DMS 273 (cell line): ENCODE measurements around the gene ADAM10.
A peak's percentile ranks its signal among the peaks of the same experiment; 100 is the strongest.

Experiments used
- DNase-seq: peaks from one replicate; lab custom pipeline; 2025; ENCODE audit not compliant: unreplicated experiment; lab: John Stamatoyannopoulos, UW

ADAM10 gene

DNA sequence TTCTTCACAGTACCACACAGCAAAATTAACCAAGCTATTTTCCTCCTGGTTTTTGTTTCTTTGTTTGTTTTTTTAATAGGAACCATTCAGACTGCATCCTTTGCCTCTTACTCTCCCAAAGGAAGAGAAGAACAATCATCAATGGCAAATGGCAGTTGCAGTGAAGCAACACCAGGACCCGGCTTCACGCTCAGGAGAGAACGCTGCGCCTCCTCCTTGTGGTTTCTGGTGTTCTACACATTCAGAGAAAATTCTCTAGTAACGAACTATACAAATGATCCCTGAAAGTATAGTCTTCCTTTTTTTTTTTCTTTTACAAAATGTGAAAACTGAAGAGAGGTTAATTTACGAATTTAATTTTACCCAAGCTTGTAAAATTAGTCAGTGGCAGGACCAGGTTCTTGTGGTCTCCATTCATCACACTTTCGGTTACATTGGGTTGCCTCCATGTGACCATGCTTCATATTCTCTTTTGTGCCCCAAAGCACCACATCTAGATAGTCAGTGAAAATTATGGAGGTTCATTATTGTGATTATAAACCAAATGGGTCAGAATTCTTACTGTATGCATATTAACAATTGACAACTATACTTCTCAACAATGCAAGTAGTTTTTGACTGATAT, 11.0 kb upstream of the ADAM10 start:
- DNase-seq, result no peak

DNA sequence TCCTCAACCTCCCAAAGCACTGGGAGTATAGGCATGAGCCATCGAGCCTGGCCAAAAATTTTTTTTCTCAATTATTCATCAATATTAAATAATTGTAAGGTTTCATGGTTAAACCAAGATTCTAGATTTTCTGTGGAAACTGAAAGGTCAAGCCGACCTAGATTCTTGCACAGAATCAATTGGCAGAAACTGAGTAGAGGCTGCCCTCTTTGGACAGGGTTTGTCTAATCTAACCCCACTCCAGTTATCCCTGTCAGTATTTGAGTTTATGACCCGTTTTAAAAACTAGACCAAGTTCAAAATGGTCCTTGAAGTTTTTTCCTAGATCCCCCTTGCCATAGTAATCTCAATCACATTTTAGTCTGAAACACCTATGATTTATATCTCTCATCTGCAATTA, 8.6 kb upstream of the ADAM10 start:
- no peak for DNase-seq

- peak; percentile 42 for DNase-seq
Observed at GRCh38 chr15:58755956-58756355, 6.4 kb upstream of the ADAM10 start.

GRCh38 chr15:58755350-58755749, 5.8 kb upstream of the ADAM10 start:
- no peak for DNase-seq

DNA sequence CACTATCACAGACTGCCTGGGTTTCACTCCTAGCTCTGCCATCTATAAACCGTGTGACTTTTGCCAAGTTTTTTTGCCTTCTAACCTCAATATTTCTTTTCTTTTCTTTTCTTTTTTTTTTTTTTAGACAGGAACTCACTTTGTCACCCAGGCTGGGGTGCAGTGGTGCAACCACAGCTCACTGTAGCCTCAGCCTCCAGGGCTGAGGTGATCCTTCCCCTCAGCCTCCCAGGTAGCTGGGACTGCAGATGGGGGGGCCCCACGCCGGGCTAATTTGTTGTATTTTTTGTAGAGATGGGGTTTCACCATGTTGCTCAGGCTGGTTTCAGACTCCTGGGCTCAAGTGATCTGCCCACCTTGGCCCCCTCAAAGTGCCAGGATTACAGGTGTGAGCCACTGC, 3.2 kb upstream of the ADAM10 start:
- no peak for DNase-seq

DNA sequence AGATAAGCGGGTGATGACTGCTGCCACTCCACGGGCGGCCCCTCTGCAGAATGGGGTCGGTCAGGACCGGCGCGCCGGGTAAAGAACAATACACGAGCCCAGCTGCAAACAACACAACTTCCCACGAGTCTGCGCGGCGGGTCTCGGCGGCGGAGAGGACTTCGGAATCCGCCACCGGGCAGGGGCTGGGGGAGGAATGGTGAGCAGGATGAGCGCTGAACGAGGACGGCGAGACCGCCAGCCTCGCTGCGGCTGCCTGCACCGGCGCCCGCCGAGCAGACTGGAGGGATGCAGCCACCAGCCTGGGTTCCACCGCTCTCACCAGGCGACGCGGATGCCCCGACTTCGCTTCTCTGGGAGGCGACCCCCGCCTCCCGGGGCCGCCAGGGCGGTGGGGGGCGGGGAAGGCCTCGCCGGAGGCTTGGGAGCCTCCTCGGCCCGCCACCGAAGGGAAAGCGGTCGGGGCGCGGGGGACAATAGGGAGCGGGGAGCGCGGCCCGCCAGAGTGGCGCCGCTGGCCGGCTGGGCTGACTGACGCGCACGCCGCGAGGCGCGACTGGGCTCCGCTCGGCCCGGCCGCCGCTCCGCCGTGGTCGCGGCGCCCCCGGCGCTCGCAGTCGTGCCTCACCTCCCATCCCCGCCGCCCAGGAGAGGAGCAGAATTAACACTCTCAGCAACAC, 515 bp downstream of the ADAM10 start:
- peak; percentile 66 for DNase-seq

DNA sequence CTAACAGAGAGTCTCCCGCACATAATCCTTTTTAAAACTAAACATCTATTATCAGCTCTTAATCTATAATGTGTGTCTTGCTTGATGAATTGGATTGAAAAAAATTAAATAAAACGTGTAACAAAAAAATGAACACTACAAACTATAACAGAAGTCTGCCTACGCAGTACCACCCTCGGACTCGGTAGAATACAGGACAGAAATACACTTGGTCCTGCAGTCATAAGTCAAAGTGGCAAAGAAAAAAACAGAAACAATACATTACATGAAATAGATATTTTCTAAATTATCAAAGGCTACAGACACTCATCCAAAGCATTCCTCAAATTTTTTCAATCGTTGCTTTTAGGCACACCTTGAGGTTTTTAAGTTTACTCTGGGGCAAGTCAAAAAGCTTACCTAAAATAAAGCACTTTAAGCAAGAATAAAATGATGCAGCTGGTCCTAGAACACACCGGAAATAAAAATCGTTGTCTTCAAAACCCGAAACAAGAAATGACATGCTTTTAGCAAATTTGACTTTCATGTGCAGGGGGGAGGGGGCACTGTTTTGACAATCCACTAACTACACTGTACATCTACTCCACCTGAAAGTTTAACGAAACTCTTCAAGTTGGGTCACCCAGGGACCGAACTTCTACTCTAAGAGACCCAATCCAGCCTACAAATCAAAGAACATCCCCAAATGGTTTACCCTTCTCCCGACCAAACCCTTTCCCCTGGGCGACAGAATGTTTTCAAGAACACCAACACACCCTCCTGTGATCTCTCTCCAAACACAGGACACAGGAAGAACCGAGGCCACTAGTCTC, 1.3 kb downstream of the ADAM10 start:
- DNase-seq, result peak; percentile 5

GRCh38 chr15:58746174-58746573, 3.3 kb downstream of the ADAM10 start:
- no peak for DNase-seq

DNA sequence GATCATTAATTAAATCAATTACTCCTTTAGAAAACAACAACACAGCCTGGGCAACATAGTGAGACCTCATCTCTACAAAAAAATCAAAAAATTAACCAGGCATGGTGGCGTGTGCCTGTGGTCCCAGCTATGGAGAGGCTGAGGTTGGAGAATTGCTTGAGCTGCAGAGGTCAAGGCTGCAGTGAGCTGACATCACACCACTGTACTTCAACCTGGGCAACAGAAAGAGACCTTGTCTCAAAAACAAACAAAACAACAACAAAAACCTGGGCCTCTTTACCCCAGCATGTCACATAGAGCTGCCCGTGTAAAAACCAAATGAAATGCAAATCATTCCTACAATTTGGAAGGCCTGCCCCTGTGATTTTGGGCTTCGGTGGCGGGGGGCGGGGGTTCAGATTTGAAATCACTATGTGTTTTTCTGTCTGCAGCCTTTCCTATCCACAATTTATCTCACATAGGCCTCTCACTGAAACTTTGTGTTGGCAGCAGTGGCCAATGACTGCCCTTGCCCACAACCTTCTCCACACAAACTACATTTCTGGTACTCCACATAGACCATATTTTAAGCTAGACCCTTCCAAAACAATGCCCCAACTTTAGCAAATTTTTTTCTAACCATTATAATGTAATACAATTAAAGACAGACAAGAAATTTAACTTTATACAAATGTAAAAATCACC, 6.5 kb downstream of the ADAM10 start:
- DNase-seq, result no peak

DNA sequence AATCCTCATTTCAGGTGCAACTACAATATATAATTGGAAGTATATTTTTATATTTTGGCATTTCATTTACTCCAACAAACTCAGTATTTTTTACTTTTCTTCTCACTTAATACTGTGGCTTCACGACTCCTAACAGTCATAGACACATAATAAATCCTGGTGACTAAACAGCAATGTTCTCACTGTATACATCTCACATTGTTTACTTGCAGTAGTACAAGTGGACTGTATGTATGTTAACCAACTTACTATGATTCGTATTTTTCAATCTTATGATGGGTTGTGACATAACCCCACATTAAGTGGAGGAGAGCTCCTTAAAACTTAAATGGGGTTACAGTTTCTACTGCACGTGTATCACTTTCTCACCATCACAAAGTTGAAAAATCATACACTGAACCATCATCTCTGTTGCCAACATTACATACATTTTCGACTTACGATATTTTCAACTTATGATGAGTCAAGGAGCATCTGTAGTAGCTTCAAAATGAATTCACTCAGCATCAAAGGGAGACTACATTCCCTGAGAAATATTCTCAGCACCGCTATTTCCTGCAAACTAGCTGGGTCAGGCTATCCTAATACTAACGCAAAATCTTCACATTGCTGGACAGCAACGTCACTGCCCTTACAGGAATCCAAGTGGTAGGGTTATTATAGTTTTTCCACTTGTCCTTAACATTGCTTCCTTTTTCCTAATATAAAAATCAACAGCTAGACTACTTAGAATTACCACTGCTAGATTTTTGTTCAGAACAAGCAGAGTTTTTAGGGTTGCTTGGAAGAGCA, 7.3 kb downstream of the ADAM10 start:
- DNase-seq, result no peak

DNA sequence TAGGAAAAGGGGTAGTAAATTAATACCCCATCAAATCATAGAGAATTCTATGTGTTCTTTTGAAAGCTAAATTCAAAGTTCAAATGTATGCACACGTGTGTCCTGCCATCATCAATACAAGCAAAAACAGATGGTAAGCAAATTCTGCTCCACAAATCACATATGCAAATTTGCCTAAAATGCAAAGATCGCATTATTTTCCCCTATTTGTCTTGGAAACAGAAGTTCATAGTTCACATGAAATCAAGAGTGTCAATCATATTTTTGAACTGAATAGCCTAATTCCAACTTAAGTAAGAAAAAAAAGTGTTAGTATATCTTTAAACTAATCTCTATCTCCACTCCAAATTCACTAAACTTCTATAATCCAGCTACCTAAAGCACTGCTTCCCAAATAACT, 8.5 kb downstream of the ADAM10 start:
- no peak for DNase-seq

GRCh38 chr15:58740436-58740835, 9.1 kb downstream of the ADAM10 start:
- DNase-seq, result no peak

DNA sequence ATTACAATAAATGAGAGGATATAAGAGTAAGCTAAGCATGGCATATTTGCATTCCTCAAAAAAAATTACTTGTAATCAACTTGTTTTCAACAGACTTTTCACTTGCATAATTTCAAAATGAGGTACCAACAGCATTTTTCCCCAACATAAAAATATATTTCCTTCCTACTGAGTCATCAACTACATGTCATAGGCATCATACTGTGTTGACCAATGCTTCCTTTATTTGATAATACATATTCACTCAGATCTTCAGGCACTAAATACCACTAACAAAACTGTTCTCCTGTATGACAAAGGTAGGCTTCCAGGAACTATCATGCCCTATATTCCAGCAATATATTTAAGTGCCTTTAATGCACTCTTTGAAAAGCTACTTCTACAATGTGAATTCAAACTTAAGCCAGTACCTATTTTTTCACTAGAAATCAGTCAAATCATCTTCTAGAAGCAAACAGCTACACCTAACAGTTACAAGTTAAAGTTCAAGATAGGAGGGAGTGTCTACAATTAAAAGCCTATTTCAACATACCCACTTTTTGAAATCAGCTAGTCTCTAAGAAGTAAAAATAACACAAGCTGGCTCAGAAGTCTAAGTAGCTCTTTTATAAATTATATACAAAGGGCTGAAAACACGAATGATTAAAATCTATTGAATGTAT, 11.3 kb downstream of the ADAM10 start:
- no peak for DNase-seq

DNA sequence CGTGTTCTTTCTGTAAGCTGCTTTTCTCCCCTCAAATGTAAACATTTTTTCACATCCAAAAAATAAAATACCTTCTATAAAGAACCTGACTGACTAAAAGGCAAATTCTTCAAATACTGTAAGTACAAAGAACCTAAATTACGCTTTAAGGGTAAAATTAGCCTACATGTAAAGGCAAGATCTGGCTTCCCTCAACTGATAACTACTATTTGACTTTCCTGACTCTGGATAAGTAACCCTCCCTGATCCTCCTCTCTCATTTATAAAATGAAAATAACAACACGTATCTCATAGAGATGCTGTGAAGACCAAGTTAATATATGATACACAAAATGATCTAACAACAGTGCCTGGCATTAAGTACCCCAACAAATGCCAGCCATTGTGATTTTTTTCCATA, 12.2 kb downstream of the ADAM10 start:
- DNase-seq, result no peak

DNA sequence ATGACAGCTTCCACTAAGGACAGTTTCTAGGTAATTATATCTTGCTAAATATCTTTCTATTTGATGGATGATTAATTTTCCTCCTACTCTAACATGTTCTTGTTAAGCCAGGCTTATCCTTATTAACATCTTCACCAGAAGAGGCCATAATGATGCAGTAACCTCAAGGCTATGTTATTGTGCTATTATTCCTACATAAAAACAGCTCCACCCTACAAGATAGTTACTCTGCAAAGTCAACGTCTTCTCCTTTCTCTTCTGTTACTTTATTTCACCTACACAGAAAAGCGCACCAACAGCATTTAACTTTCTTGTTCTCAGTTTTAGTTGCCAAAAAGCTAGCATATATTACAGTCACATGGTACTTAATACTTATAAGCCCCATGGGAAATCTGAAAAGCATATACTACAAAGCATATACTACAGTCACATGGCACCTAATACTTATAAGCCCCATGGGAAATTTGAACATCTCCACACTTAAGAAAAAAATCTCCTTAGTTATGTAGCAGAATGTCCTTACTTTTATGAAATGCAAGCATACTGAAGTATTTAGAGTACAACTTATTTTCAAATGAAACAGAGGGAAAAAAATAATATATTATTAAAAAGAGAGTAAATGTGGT, 13.4 kb downstream of the ADAM10 start:
- peak; percentile 5 for DNase-seq

DNA sequence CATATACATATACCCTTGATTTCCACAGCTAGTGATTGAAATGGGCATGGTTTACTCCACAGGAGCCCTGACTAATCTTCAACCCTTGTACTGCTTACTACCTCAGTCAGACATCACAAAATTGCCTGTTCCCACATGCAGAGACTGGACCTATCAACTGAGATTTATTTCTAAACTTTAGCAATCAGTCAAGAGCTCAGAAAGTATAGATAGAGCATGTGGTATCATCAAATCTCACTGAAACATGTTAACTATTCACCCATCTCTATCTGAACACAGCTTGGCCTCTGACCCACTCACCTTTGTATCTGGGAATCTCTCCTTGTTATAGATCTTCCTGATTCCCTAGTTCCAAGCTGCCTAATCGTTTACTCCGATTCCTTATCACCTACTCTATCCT, 14.6 kb downstream of the ADAM10 start:
- no peak for DNase-seq

DNA sequence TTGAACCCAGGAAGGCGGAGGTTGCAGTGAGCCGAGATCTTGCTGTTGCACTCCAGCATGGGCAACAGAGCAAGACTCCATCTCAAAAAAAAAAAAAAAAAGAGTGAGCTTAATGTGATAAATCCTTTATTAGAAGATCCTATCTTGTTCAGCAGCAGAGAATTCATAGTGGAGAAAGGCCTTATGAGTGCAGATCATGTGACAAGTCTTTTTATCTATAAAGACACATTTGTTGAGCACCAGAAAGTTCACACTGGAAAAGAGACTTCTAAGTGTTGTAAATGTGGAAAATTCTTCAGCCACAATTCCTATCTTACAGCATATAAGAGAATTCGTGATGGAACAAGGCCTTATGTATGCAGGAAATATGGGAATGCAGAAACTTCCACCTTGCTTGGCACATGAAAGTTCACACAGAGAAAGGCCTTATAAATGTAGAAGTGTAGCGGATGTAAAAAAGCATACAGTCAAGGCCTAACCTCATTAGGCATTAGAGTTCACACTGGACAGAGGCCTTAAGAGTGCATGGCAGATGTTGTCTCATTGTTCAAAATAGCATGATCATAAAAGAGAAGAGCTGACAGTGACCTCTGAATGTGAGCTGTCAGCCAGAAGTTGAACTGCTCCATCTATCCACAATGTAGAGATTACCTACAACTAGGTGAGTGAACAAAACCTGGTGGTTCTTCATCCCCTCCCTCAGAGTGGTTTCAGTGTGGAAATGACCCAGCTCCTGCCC, 16.7 kb downstream of the ADAM10 start:
- DNase-seq, result no peak

DNA sequence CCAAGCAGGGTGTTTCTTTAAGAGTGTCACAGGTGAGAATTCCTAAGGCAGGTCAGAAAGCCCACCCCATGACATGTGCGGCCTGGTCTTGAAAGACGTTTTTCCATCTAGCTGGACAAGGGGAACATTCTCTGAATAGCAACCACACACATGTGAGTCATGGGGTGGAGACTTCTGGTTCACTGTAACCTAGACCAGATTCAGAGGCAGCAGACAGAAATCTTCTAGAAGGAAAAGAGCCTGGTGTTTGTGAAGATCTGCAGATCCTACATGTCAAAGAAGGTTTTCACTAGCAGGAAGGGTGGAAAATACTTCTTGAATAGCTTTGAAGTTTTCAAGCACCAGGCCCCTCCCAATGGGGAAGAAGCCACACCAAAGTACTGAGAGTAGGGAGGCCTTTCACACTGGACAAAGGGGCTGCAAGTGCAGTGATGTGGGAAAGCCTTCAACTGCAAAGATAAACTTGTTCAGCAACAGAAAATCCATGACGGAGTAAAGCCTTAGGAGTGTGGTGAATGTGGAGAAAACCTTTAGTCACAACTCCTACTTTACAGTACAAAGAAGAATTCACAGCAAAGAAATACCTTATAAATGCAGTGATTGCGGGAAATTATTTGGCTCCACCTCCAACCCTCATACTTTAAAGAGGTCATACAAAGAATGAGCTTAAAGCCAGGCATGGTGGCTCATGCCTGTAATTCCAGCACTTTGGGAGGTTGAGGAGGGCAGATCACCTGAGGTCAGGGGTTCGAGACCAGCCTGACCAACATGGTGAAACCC, 17.6 kb downstream of the ADAM10 start:
- no peak for DNase-seq
